Measurements from ENCODE around the gene PRPF8. TPM values are rescaled to one million over a fixed set of nuclear protein-coding genes. Genes with fewer than 3 reads are reported as not detected.
A peak's percentile ranks its signal among the peaks of the same experiment; 100 is the strongest.

Gene PRPF8
- polyA plus RNA-seq (2013, experiment 1 of 2; ENCODE audit: insufficient read length): 265 TPM
- polyA plus RNA-seq (2013, experiment 2 of 2; ENCODE audit: insufficient read length): 262 TPM

DNA sequence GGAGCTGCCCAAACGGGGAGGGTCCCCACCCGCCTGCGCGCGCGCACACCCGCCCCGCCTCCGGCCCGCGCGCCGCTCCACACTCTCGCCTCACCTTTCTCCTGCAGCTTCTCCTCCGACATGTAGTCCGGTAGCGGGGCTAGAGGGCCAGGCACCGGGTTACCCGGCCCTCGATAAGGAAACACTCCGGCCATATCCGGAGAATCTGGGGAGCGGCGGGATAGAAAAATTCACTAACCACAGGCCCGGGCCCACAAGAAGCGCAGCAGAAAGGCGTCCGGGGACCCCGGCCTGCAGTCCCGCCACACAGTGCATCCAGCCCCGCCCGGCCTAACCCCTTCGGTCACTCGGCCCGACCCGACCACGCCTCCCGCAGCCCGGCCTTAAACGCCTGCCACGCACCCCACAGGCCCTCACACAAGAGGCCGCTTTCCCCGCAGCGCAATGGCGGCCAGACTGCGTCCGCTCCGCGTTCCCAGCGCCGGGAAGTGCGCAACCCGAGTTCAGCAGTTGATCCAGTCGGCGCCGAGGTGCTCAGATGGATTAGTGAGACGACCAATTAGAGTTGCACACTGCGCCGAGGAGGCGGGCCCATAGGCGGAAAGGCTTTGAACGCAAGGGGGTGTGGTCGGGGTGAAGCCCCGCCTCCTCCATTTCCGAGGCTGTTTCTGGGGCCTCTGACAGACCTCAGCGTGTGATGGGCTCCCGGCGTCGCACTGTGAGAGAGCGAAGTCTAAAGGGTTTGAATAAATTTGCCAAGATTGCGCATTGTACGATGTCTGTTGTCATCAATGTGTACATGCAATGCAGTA is at the start of gene PRPF8:
PRPF8 (minus strand) TSS at position 490 of the 812 bp plus-strand sequence; CDS start at position 194, 296 bp downstream.
- peak; percentile 97 for DNase-seq

DNA sequence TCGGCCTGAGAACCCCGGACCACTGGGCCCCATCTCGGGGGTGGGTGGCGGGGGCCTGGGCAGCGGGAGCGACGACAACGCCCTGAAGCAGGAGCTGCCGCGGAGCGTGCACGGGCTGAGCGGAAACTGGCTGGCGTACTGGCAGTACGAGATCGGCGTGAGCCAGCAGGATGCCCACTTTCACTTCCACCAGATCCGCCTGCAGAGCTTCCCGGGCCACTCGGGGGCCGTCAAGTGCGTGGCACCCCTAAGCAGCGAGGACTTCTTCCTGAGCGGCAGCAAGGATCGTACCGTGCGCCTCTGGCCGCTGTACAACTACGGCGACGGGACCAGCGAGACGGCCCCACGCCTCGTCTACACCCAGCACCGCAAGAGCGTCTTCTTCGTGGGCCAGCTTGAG is 49.1 kb upstream of the PRPF8 start:
- DNase-seq: no peak

DNA sequence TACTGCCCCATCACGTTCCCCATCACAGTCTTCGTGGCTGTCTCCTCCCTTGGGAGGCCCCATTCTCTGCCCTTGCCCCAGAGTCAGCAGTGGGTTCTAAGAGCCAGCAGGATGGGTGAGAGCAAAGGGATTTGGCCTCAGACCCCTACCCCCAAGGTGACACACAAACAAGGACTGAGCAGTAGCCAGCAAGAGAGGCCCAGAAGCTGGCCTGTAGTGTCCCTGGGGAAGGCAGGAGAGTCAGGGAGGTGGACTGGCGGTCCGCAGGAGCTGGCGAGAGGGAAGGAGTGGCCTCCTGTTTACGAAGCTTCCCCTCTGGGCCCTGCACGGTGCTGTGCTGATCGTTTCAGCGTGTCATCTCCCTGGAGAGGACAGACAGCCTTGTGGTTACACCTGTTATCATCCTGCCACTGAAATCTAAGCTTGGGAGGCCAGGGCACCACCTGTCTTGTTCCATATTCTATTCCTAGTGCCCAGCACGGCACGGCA is 48.2 kb upstream of the PRPF8 start:
- DNase-seq: no peak

DNA sequence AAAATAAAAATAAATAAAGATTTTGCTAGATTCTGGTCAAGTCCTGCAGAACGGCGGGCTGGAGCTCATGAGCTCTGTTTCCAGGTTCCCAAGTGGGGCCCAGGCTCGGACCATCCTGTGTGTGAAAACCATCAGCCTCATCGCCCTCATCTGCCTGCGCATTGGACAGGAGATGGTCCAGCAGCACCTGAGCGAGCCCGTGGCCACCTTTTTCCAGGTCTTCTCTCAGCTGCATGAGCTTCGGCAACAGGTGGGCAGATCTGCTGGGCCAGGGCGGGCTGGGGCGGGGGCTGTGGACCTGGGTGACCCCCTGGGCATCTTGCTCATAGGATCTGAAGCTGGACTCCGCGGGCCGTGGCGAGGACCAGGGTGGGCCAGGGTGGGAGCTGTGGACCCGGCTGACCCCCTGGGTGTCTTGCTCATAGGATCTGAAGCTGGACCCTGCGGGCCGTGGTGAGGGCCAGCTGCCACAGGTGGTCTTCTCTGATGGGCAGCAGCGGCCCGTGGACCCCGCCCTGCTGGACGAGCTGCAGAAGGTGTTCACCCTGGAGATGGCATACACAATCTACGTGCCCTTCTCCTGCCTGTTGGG is 47.7 kb upstream of the PRPF8 start:
- no peak for DNase-seq

DNA sequence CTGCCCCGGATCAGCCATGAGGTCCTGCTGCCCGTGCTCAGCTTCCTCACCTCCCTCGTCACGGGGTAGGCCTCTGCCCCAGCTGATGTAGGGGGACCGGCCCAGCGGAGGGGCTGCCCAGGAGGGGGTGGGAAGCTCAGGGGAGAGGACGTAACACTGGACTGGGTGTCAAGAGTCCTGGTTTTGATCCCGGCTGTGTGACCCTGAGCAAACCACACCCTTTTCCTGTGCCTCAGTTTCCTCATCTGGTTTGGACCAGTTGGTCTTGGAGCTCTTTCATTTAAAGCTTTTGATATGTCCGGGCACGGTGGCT is 46.5 kb upstream of the PRPF8 start:
- no peak for DNase-seq

DNA sequence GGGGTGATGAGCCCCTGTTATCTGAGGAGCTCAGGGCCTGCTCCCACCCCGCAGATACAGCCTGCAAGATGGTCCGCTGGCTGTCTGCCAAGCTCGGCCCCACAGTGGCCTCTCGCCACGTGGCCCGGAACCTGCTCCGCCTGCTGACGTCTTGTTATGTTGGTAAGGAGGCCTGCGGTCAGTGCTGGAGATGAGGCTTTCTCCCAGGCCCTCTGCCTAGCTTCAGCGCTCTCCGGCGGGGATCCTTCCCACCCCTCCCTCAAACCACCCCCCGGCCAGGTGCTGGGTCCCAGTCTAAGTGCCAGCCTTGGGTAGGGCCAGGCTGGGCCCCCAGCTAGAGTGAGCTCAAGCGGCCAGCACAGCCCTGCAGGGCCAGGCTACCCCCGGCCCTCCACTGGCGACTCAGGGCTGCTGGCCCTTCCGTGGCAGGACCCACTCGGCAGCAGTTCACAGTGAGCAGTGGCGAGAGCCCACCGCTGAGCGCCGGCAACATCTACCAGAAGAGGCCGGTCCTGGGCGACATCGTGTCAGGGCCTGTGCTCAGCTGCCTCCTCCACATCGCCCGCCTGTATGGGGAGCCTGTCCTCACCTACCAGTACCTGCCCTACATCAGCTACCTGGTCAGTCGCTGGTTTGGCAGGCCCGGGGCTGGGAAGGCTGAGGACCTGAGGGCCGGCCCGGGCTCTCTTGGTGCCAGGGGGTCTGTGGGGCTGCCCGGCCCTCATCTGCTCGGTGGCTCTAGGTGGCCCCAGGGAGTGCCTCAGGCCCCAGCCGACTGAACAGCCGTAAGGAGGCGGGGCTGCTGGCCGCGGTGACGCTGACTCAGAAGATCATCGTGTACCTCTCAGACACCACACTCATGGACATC is 45.9 kb upstream of the PRPF8 start:
- DNase-seq: peak; percentile 68

DNA sequence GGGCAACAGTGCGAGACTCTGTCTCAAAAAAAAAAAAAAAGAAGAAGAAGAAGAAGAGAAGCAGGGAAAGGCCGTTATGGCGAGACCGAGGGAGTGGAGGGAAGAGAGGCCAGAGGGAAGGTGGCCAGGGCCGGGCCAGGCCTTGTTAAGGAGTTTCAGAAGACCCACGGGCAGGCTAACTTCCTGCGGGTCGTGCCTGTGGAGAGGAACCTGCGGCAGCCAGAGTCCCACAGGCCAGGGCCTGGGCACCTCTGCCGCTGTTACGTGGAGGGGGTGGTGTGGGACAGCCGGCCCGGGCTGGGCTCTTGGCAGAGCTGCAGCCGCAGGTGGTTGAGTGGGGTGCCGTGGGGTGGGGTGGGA is 45.3 kb upstream of the PRPF8 start:
- DNase-seq: no peak

DNA sequence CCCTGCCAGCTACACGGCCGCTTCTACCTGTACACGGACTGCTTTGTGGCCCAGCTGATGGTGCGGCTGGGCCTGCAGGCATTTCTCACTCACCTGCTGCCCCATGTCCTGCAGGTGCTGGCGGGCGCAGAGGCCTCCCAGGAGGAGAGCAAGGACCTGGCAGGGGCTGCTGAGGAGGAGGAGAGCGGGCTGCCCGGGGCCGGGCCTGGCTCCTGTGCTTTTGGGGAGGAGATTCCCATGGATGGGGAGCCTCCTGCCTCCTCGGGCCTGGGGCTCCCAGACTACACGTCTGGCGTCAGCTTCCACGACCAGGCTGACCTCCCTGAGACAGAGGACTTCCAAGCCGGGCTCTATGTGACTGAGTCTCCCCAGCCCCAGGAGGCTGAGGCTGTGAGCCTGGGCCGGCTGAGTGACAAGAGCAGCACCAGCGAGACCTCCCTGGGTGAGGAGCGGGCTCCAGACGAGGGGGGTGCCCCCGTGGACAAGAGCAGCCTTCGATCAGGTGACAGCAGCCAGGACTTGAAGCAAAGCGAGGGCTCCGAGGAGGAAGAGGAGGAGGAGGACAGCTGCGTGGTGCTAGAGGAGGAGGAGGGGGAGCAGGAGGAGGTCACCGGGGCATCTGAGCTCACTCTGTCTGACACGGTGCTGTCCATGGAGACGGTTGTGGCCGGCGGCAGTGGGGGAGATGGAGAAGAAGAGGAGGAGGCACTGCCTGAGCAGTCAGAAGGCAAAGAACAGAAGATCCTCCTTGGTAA is 43.4 kb upstream of the PRPF8 start:
- no peak for DNase-seq

DNA sequence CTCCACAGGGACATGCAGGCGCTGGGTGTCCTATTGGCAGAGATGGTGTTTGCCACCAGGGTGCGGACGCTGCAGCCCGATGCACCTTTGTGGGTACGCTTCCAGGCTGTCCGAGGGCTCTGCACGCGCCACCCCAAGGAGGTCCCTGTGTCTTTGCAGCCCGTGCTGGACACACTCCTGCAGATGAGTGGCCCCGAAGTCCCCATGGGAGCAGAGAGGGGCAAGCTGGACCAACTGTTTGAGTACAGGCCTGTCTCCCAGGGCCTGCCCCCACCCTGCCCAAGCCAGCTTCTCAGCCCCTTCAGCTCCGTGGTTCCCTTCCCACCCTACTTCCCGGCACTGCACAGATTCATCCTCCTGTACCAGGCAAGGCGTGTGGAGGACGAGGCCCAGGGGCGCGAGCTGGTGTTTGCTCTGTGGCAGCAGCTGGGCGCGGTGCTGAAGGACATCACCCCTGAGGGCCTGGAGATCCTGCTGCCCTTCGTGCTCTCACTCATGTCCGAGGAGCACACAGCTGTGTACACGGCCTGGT is 42.7 kb upstream of the PRPF8 start:
- DNase-seq: no peak

DNA sequence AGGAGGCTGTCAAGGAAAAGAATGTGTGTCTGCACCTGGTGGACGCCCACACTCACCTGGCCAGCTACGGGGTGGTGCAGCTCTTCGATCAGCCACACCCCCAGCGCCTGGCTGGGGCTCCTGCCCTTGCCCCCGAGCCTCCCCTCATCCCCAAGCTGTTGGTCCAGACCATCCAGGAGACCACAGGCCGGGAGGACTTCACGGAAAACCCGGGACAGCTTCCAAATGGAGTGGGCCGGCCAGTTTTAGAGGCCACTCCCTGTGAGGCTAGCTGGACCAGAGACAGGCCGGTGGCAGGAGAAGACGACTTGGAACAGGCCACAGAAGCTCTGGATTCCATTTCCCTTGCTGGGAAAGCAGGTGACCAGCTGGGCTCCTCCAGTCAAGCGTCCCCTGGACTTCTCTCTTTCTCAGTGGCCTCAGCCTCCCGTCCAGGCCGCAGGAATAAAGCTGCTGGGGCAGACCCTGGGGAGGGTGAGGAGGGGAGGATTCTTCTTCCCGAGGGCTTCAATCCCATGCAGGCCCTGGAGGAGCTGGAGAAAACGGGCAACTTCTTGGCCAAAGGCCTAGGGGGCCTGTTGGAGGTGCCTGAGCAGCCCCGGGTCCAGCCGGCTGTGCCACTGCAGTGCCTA is 42.1 kb upstream of the PRPF8 start:
- DNase-seq: no peak

DNA sequence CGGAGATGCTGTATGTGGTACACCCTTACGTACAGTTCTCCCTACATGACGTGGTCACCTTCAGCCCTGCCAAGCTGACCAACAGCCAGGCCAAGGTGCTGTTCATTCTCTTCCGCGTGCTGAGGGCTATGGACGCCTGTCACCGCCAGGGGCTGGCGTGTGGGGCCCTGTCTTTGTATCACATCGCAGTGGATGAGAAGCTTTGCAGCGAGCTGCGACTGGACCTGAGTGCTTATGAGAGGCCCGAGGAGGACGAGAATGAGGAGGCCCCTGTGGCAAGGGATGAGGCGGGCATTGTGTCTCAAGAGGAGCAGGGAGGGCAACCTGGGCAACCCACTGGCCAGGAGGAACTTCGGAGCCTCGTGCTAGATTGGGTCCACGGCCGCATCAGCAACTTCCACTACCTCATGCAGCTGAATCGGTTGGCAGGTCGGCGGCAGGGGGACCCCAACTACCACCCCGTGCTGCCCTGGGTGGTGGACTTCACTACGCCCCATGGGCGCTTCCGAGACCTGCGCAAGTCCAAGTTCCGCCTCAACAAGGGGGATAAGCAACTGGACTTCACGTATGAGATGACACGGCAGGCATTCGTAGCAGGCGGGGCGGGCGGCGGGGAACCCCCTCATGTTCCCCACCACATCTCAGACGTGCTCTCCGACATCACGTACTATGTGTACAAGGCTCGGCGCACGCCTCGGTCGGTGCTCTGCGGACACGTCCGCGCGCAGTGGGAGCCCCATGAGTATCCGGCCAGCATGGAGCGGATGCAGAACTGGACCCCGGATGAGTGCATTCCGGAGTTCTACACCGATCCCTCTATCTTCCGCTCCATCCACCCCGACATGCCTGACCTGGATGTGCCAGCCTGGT is 41.2 kb upstream of the PRPF8 start:
- no peak for DNase-seq

DNA sequence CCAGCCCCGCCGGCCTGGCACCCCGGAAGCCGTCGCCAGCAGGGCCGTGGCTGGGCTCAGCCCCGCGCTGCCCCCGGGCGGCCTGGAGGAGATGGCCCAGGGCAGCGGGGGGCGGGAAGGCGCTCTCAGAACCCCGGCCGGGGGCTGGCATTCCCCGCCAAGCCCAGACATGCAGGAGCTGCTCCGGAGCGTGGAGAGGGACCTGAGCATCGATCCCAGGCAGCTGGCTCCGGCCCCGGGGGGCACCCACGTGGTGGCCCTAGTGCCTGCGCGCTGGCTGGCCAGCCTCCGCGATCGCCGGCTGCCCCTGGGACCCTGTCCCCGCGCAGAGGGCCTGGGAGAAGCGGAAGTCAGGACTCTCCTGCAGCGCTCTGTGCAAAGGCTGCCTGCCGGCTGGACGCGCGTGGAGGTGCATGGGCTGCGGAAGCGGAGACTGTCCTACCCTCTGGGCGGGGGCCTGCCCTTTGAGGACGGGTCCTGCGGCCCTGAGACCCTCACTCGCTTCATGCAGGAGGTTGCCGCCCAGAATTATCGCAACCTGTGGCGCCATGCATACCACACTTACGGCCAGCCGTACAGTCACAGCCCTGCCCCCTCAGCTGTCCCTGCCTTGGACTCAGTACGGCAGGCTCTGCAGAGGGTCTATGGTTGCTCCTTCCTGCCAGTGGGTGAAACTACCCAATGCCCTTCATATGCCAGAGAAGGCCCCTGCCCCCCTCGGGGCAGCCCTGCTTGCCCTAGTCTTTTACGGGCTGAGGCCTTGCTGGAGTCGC is 40.4 kb upstream of the PRPF8 start:
- DNase-seq: no peak

DNA sequence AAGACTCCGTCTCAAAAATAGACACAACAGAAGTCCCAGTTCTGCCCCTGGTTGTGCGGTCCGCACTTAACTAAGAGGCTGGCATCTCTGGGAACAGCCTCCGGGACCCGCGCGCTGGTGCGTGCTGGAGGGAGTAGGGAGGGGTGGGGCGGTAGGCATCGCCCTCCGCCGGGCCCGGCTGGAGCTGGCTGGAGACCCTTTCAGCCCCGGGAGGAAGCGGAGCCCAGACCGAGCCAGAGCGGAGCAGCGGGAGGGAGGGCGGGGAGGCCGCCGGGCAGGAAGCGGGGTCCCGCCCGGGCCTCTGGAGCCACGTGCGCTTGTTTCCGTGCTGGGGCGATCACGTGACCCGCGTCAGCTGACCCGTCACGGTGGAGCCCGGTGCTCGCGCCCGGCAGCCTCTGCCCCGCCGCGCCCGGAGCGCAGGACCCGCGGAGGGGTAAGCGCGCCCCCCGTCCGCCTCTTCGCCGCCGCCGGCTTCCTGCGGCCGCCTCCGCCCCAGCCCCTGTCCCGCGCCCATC is 39.7 kb upstream of the PRPF8 start, which contains the start of gene WDR81:
WDR81 (plus strand) TSS at position 354 of the 518 bp plus-strand sequence. CDS start 256 bp downstream, outside the sequence.
- peak; percentile 87 for DNase-seq

DNA sequence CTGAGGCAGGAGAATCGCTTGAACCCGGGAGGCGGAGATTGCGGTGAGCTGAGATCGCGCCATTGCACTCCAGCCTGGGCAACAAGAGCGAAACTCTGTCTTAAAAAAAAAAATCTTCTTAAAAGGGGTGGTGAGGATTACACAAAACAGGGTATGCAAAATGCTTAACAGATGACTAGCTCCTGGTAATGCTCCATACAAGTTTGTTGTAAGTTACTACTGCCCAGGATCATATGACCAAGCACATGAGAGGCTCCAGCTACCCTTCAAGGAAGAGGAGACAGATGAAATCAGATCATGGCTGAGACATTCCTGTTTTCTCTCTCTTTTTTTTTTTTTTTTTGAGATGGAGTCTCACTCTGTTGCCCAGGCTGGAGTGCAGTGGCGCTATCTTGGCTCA is 37.4 kb upstream of the PRPF8 start:
- DNase-seq: peak; percentile 80

DNA sequence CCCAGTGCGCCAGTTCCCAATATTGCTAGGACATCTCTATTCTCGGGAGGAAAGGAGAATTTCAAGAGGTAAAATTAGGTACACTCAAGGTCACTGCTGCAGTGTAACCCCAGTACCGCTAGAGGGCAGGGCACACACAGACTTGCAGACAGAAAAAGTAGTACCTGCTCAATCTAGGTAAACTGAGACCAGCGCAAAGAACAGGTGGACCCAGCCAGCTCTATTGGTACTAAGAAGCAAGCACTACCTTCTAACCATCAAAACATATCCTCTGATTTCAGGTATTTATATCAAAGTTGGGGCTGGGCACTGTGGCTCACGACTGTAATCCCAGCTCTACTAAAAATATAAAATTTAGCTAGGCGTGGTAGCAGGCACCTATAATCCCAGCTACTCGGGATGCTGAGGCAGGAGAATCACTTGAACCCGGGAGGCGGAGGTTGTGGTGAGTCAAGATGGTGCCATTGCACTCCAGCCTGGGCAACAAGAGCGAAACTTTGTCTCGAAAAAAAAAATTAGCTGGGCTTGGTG is 36.3 kb upstream of the PRPF8 start:
- peak; percentile 32 for DNase-seq

DNA sequence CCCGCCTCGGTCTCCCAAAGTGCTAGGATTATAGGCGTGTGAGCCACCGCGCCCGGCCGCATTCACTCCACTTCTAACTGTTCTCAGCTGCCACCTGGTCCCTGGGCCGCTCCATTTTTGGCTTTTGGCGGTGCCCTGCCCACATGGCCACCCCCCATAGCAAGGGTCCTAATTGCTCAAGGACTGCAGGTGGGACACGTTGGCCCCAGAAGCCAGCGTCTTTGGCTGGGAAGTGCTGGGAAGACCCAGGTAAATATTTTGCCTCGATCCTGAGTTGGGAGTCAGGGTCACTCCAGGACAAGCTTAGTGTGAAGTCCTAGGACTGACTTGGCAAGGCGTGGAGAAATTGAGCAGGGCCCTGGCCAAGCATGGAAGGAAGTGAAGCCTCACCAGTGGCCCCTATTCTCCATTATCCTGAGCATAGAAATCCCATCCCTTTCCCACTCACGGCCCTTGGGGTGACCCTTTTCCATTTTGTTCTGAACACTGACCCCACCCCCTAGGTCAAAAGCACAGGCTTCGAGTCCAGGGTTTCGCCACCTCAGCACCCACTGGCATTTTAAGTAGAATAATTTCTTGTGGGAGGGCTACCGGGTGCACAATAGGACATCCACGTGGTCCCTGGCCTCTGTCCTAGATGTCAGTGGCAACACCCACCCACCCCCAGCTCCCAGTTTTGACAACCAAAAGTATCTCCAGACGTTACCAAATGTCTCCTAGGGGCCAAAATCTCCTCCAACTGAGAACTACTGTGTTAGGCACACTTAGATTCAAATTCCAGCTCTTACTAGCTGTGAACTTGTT is 33.9 kb upstream of the PRPF8 start:
- DNase-seq: no peak

DNA sequence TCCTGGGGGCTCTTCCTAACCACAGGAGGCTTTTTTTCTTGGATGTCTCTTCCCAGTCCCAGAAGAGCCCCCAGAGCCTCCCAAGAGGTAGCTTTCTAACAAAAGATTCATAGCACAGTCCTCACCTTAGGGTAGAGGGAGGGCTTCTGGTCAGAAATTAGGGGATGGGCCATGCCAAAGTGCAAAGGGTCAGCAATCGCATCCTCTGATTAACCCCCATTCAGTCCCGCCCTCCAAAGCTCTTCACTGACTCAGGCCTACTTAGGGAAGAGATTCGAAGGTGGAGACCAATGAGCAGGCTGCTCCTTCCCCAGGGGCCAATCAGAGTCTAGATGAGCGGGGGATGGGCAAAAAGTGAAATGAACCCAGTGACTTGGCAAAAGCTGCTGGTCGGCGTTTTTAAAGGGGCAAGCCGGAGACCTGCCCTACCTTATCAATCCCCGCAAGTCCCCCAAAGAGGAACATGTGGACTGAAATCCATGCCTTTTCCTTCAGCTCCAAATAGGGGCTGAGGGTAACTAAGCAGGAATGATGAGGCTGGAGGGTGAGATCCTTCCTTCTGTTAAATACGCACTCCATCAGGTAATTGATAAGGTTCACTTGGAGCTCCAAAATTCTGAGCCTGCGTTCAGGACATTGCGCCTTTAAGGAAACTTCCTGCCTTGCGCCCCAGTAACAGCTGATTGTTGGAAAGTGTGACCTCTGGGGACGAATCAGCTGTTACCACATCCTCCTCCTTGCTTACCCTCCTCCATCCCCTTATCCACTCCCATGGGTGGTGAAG is 32.4 kb upstream of the PRPF8 start:
- peak; percentile 99 for DNase-seq
